Measurements from ENCODE around the gene TMEM176A. TPM values are rescaled to one million over a fixed set of nuclear protein-coding genes. Genes with fewer than 3 reads are reported as not detected.
A peak's percentile ranks its signal among the peaks of the same experiment; 100 is the strongest.

TMEM176A gene
- polyA plus RNA-seq, 3 donors = 14.1 to 285 (median 129) TPM

DNA sequence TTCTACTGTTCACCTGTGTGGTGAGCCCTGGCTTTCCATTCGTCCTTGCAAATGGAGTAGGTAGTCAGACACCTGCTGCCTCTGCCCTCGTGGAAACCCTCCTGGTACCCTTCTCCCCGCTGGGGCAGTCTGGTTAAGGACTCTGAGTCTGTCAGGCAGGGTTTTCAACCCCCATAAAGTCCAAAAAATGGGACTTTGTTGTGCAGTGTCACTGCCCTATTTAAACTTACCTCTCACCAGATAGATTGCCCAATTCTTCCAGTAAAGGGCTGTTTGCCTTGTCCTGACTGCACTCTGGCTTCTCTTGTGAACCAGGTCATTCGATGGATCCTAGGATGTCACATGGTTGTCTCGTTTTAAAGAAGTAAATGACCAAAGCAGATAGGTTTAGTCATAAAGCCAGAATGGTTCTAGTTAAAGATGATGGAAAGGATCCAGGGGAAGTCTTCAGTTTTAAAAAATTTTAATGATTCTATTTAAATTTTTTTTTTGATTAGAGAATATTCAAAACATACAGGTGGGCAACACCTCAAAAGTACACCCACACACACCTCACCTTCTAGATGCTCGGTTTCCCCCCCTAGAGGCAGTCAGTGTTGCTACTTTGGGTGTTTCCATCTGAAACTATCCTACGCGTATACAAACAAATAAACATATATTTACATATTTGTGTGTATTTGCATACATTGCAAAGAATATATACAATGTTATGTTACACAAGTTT is 22.4 kb upstream of the TMEM176A start:
- H2AFZ ChIP-seq (ENCODE audit: insufficient read depth, low read depth, low read length, poor library complexity, severe bottlenecking) = no peak overlapping the region
- DNase-seq = no peak
- H4K20me1 ChIP-seq (ENCODE audit: insufficient read depth, low read length) = no peaks in the 10 kb centered on the region
- peak overlapping the region in 1 of 3 experiments; percentile 53 for H3K4me3 ChIP-seq (replicated peaks in 1 of 3; ENCODE audit: low read depth in 2 of 3, low read length in 3 of 3)
- peak overlapping the region in 2 of 7 donors; percentile 6 to 68 for H3K27ac Mint-ChIP-seq
- H3K4me3 Mint-ChIP-seq = peak overlapping the region in 1 of 2 donors; percentile 68
- peaks cover 0 to 4% of the 10 kb centered on the region in 2 donors for H3K36me3 ChIP-seq (replicated peaks in 1 of 2; ENCODE audit: control insufficient read depth in 1 of 2, insufficient read depth in 2 of 2, low read length in 2 of 2)
- H3K9me3 Mint-ChIP-seq = peaks cover 6 to 17% (median 11%) of the 10 kb centered on the region in 7 donors
- TF ChIP-seq, protein P1, sequence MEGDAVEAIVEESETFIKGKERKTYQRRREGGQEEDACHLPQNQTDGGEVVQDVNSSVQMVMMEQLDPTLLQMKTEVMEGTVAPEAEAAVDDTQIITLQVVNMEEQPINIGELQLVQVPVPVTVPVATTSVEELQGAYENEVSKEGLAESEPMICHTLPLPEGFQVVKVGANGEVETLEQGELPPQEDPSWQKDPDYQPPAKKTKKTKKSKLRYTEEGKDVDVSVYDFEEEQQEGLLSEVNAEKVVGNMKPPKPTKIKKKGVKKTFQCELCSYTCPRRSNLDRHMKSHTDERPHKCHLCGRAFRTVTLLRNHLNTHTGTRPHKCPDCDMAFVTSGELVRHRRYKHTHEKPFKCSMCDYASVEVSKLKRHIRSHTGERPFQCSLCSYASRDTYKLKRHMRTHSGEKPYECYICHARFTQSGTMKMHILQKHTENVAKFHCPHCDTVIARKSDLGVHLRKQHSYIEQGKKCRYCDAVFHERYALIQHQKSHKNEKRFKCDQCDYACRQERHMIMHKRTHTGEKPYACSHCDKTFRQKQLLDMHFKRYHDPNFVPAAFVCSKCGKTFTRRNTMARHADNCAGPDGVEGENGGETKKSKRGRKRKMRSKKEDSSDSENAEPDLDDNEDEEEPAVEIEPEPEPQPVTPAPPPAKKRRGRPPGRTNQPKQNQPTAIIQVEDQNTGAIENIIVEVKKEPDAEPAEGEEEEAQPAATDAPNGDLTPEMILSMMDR (IDR thresholded peaks at IDR 0.05) = no peak
- H3K27me3 Mint-ChIP-seq (ENCODE audit: low read depth in 3 of 3) = peaks cover 0 to 8% (median 5%) of the 10 kb centered on the region in 3 donors
- no peak overlapping the region for H3K9ac ChIP-seq (ENCODE audit: insufficient read depth, low read length, poor library complexity, severe bottlenecking)
- WGBS (ENCODE audit: insufficient coverage) = 84% methylated on average over 2 of the region's 8 CpGs
- intact Hi-C loops (cut with micrococcal nuclease) = loop anchor here in 1 of 2 donors (5.0 kb wide), 1 partner anchor 209 kb away; no protein-coding TSS in a partner anchor
- H3K27ac ChIP-seq (ENCODE audit: low read depth in 1 of 2, low read length in 2 of 2) = no peak overlapping the region
- peaks cover 34 to 62% of the 10 kb centered on the region in 2 donors for H3K4me1 ChIP-seq (ENCODE audit: control insufficient read depth in 1 of 2, insufficient read depth in 2 of 2, low read length in 2 of 2)
- H3K4me2 ChIP-seq (replicated peaks; ENCODE audit: extremely low read depth, low read length, poor library complexity, severe bottlenecking) = peak overlapping the region; percentile 45
- peaks cover 0 to 3% of the 10 kb centered on the region in 2 donors for H3K9me3 ChIP-seq (replicated peaks in 1 of 2; ENCODE audit: control insufficient read depth in 1 of 2, insufficient read depth in 1 of 2, low read length in 2 of 2)
- H3K36me3 Mint-ChIP-seq = peaks cover 24 to 44% of the 10 kb centered on the region in 2 donors
- peaks cover 58% of the 10 kb centered on the region for H3K4me1 Mint-ChIP-seq
- no peaks in the 10 kb centered on the region for H3K27me3 ChIP-seq (ENCODE audit: control insufficient read depth in 2 of 2, insufficient read depth in 2 of 2, low read length in 2 of 2)
- peaks cover 14% of the 10 kb centered on the region for H3K79me2 ChIP-seq (ENCODE audit: insufficient read depth, low read length)

DNA sequence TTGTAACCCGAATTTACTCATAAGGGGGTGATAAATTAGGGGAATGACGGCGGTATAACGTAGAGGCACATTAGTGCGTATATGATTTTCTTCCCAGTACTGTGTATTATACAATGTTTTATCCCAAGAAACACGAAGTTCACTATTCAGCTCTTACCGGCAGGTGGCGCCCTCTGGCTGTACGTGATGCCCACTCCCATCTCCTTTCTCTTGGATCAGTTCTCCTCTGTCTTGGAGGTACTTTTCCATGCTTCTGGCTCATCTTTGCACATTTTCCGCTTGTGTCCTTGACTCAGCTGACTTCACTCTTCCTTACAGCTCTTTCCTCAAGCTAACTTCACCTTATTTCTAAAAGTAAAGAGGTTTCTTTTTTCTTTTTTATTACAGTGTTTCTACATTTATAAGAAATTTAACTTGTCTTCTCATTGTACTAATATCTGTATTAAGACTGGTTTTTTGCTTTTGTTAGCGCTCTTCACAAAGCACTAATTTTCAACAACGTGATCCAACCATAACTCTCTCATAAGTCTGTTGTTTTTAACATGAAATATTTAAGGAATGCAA is 21.7 kb upstream of the TMEM176A start:
- Mint-ChIP-seq H3K27ac (peak overlapping the region in 4 of 7 donors; percentile 15 to 88 (median 53)), H3K27me3 (ENCODE audit: low read depth in 3 of 3) (peaks cover 0 to 8% (median 5%) of the 10 kb centered on the region in 3 donors), H3K36me3 (peaks cover 25 to 40% of the 10 kb centered on the region in 2 donors), H3K4me1 (peaks cover 63% of the 10 kb centered on the region), H3K4me3 (peak overlapping the region; percentile 12 to 68), H3K9me3 (peaks cover 6 to 12% (median 8%) of the 10 kb centered on the region in 7 donors)
- Histone ChIP-seq H3K9ac (ENCODE audit: insufficient read depth, low read length, poor library complexity, severe bottlenecking) (no peak overlapping the region), H3K4me3 (replicated peaks in 1 of 3; ENCODE audit: low read depth in 2 of 3, low read length in 3 of 3) (peak overlapping the region in 2 of 3 experiments; percentile 12 to 53), H3K27me3 (ENCODE audit: control insufficient read depth in 2 of 2, insufficient read depth in 2 of 2, low read length in 2 of 2) (no peaks in the 10 kb centered on the region), H2AFZ (ENCODE audit: insufficient read depth, low read depth, low read length, poor library complexity, severe bottlenecking) (no peak overlapping the region), H3K27ac (ENCODE audit: low read depth in 1 of 2, low read length in 2 of 2) (peak overlapping the region in 1 of 2 donors; percentile 44), H3K4me2 (replicated peaks; ENCODE audit: extremely low read depth, low read length, poor library complexity, severe bottlenecking) (peak overlapping the region; percentile 45), H3K79me2 (ENCODE audit: insufficient read depth, low read length) (peaks cover 14% of the 10 kb centered on the region), H4K20me1 (ENCODE audit: insufficient read depth, low read length) (no peaks in the 10 kb centered on the region), H3K36me3 (replicated peaks in 1 of 2; ENCODE audit: control insufficient read depth in 1 of 2, insufficient read depth in 2 of 2, low read length in 2 of 2) (peaks cover 0 to 4% of the 10 kb centered on the region in 2 donors), H3K4me1 (ENCODE audit: control insufficient read depth in 1 of 2, insufficient read depth in 2 of 2, low read length in 2 of 2) (peaks cover 37 to 69% of the 10 kb centered on the region in 2 donors), H3K9me3 (replicated peaks in 1 of 2; ENCODE audit: control insufficient read depth in 1 of 2, insufficient read depth in 1 of 2, low read length in 2 of 2) (peaks cover 0 to 3% of the 10 kb centered on the region in 2 donors)
- TF ChIP-seq, protein P1 (IDR thresholded peaks at IDR 0.05) = peak; percentile 98
- peak; percentile 58 to 82 (median 79) for DNase-seq
- WGBS (ENCODE audit: insufficient coverage) = 0% methylated on average over 4 of the region's 12 CpGs
- intact Hi-C loops (cut with micrococcal nuclease) = loop anchor here in 1 of 2 donors (5.0 kb wide), 1 partner anchor 208 kb away; no protein-coding TSS in a partner anchor

Measured in CD14-positive monocyte (primary cell).